Activated CD4-positive, alpha-beta memory T cell treated with anti-CD3 and anti-CD28 coated beads, Interleukin-2, amount 10 ng/mL, durations not matched to agents 7 days and 5 days (primary cell): Measurements from ENCODE around the gene SPCS1. TPM values are rescaled to one million over a fixed set of nuclear protein-coding genes. Genes with fewer than 3 reads are reported as not detected.
"Not testable (repeated sequence)": the region's sequence is repeated elsewhere in the genome, so short reads cannot be mapped to it uniquely, and the experiment has no call there.

Experiments used
- CTCF ChIA-PET: fragments of 350-600 bp; sonication (Branson Sonifier 250); formaldehyde crosslinking; loops from one replicate; lab custom pipeline; 2021; ENCODE audit warnings: antibody characterized with exemption, inconsistent platforms; lab: Charles Lee
- POLR2A ChIA-PET: fragments of 350-600 bp; sonication (Branson Sonifier 250); formaldehyde crosslinking; loops from one replicate; lab custom pipeline; 2021; ENCODE audit warnings: antibody characterized with exemption; lab: Charles Lee
- DNase-seq: peaks from one replicate; pipeline ENCODE4 v3.0.0-alpha.2; 2020
- H3K27ac Mint-ChIP-seq: one replicate; pipeline ENCODE4 v1.8.0; 2021; ENCODE audit warnings: mild to moderate bottlenecking, mixed read lengths
- H3K27me3 Mint-ChIP-seq: one replicate; pipeline ENCODE4 v1.8.0; 2021; ENCODE audit warnings: mixed read lengths
- H3K36me3 Mint-ChIP-seq: one replicate; pipeline ENCODE4 v1.8.0; 2021; ENCODE audit warnings: low read depth, mixed read lengths
- H3K4me1 Mint-ChIP-seq: one replicate; pipeline ENCODE4 v1.8.0; 2021; ENCODE audit warnings: mixed read lengths
- H3K4me3 Mint-ChIP-seq: one replicate; pipeline ENCODE4 v1.8.0; 2021; ENCODE audit warnings: mild to moderate bottlenecking, mixed read lengths
- H3K9me3 Mint-ChIP-seq: one replicate; pipeline ENCODE4 v1.8.0; 2021; ENCODE audit warnings: mixed read lengths
- total RNA-seq, 2 experiments: library from RNA; stranded (reverse); gene quantifications; one replicate each; pipeline ENCODE4 v1.2.3, GENCODE V29; 2021

Gene SPCS1
- 100 to 1,000 TPM; 107 to 108 TPM for total RNA-seq

DNA sequence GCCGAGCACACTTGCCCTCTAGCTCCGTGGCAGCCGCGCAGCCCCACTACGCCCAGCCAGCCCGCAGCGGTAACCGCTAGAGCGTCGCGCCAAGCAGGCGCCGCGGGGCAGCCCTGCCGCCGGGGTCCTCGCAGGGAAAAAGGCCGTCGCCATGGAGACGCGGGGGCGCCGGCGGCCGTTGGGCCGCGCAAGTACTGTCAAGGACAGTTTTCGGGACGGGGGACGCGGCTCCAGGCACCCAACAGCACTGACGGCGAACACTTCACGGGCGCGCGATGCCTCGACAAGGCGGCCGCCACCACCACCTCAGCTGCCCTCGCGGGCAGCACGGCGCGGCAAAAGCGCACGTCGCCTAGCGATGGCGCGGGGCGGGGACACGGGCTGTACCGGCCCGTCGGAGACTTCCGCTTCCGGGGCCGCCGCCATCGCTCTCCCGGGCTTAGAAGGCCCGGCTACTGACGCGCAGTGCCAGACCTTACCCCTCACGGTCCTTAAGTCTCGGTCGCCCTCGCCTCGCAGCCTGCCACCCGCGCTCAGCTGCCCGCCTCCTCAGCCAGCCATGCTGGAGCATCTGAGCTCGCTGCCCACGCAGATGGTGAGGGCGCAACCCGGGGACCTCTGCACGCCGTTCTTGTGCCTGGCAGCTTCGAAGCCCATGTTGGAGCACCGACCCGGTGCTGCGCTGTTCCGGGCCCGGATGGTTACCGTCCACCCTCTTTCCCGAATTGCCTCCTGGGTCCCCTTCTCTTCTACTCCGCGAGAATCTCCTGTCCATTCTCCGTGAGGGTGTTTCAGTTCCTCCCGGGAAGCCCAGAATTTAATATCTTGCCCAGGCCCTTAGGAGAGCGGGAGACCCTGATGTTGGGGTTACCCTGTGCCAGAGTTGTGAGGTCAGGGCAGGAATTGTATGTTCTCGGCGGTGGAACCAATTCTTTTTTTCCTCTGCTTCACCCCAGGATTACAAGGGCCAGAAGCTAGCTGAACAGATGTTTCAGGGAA lies at the start of gene SPCS1, which contains the start of gene GLT8D1:
Gene SPCS1 (plus strand): TSS at position 419 of the 999 bp plus-strand sequence. CDS start 141 bp downstream, at position 560.
Gene GLT8D1 (minus strand): TSS at position 104 of the 999 bp plus-strand sequence. CDS start 5,331 bp downstream, outside the sequence.
- ChIA-PET POLR2A (interaction anchor here (0.7 to 6.5 kb wide), 12 partner anchors 9 to 1060 kb away, joined by 3 to 78 read pairs (median 5); partner anchors contain the start of genes GNL3, PBRM1 and SFMBT1), CTCF (interaction anchor here (0.7 to 1.4 kb wide), 4 partner anchors 19 to 229 kb away, joined by 3 to 4 read pairs (median 4); no protein-coding TSS in a partner anchor)
- peak within 1 kb of the TSS; percentile 95 for H3K4me3 Mint-ChIP-seq
- H3K27ac Mint-ChIP-seq: peak within 1 kb of the TSS; percentile 86
- DNase-seq: peak; percentile 86
- peaks cover 26% of the 10 kb centered on the region for H3K36me3 Mint-ChIP-seq
- H3K4me1 Mint-ChIP-seq: peaks cover 39% of the 10 kb centered on the region
- no peaks in the 10 kb centered on the region for H3K27me3 Mint-ChIP-seq
- H3K9me3 Mint-ChIP-seq: no peaks in the 10 kb centered on the region

DNA sequence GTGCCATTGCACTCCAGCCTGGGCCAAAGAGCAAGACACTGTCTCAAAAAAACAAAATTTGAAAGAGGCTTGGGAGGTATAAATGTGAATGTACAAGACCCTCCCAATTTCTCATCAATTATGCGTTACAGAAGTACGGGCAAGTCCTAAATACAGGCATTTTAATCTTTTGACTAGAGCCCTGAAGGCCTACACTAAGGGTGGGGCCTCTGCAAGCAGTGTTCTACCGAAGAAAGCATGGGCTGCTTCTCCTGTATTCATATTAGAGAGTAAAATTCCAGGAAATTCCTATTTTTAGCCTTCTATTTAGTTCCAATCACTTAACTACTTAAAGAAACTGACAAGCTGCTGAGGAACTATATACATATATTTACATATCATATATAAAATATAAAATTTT lies 45.9 kb upstream of the SPCS1 start:
- CTCF ChIA-PET: no interaction called here
- Mint-ChIP-seq H3K4me1 (peaks cover 1% of the 10 kb centered on the region), H3K36me3 (peaks cover 62% of the 10 kb centered on the region), H3K9me3 (no peaks in the 10 kb centered on the region), H3K27me3 (no peaks in the 10 kb centered on the region), H3K4me3 (no peak overlapping the region), H3K27ac (no peak overlapping the region)
- POLR2A ChIA-PET: no interaction called here
- no peak for DNase-seq

DNA sequence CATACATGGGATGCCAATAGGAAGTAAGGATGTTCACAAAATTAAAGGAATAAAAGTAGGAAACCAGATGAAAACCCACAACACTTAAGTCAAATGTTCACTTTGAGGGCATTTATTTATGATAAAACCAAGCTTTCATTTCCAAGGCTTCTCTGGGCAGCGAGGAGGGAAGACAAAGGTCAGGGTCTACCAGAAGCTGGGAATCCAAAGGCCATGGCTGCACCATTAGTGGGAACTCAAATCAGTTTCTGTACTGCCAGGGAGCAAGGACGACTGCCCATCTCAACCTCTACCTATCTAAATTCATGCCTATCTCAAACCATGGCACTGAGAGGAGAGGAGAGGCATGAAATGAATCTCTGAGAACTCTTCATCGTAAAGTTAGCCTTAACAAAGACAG lies 42.8 kb upstream of the SPCS1 start:
- Mint-ChIP-seq H3K27ac (no peak overlapping the region), H3K4me1 (no peaks in the 10 kb centered on the region), H3K9me3 (no peaks in the 10 kb centered on the region), H3K36me3 (peaks cover 60% of the 10 kb centered on the region), H3K27me3 (no peaks in the 10 kb centered on the region), H3K4me3 (no peak overlapping the region)
- POLR2A ChIA-PET: no interaction called here
- DNase-seq: no peak
- CTCF ChIA-PET: interaction anchor here (0.6 kb wide), 1 partner anchor 68 kb away, joined by 4 read pairs; no protein-coding TSS in a partner anchor

DNA sequence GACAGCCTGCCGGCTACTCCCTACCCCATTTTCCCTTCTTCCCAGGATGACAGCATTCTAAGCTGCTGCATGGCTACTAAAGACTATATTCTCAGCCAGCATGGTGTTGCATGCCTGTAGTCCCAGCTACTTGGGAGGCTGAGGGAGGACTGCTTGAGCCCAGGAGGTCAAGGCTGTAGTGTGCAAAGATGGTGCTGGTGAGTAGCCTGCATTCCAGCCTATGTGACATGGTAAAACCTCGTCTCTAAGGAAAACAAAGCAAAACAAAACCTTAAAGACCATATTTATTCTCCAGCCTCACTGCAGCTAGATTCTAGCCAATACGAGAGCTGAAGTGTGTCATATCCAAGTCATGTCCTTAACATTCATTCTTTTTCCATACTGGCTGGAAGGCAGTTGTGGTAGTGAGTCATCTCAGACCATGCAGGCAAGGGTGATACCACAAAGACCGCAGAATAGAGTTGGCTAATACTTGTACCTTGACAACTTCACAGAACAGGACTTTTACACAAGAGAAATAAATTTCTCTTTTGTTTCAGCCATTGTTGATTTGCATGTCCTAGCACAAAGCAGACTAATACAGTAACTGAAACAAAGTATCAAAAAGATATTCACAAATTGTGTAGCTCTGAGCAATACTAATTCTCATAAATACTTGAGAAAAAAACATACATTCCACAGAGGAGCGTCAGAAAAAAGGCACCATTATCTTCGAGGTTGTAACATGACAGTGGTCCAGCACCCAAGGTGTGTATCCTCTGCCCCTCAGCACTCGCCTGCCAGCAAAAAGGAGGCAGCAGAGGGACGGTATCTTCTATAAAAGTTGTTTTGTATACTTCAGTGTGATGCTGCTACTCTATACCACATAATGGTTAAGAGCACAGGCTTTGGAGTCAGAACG lies 35.0 kb upstream of the SPCS1 start:
- Mint-ChIP-seq H3K4me1 (peaks cover 30% of the 10 kb centered on the region), H3K9me3 (no peaks in the 10 kb centered on the region), H3K4me3 (peak overlapping the region; percentile 43), H3K27me3 (no peaks in the 10 kb centered on the region), H3K36me3 (peaks cover 61% of the 10 kb centered on the region), H3K27ac (peak overlapping the region; percentile 86)
- DNase-seq: peak; percentile 71
- POLR2A ChIA-PET: interaction anchor here (0.6 to 2.3 kb wide), 3 partner anchors 11 to 16 kb away, joined by 3 to 12 read pairs (median 4); partner anchors contain the start of gene PBRM1
- CTCF ChIA-PET: interaction anchor here (0.9 to 1.0 kb wide), 2 partner anchors 13 to 34 kb away, joined by 3 to 5 read pairs; no protein-coding TSS in a partner anchor

DNA sequence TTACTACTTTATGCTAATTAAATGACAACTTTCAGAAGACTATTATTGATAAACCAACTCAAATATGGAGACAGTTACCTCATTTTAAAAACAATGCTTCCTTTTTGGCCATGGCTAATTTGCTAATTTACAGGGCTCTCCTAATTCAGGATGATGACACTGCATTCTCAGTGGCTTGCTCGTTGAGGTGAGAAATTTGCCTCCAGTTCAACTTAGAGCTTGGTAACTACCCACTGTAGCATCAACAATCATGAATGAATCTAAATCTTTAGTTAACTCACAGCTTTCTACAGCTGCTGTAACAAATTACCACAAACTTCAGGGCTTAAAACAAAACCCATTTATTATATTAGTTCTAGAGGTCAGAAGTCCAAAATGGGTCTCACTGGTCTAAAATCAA lies 34.2 kb upstream of the SPCS1 start:
- H3K27me3 Mint-ChIP-seq: no peaks in the 10 kb centered on the region
- peaks cover 31% of the 10 kb centered on the region for H3K4me1 Mint-ChIP-seq
- peak overlapping the region; percentile 86 for H3K27ac Mint-ChIP-seq
- no peak for DNase-seq
- H3K4me3 Mint-ChIP-seq: no peak overlapping the region
- no peaks in the 10 kb centered on the region for H3K9me3 Mint-ChIP-seq
- CTCF ChIA-PET: interaction anchor here (0.9 to 1.0 kb wide), 2 partner anchors 13 to 35 kb away, joined by 3 to 5 read pairs; no protein-coding TSS in a partner anchor
- POLR2A ChIA-PET: interaction anchor here (1.3 to 2.3 kb wide), 2 partner anchors 13 to 15 kb away, joined by 4 to 12 read pairs; partner anchors contain the start of gene PBRM1
- H3K36me3 Mint-ChIP-seq: peaks cover 64% of the 10 kb centered on the region

DNA sequence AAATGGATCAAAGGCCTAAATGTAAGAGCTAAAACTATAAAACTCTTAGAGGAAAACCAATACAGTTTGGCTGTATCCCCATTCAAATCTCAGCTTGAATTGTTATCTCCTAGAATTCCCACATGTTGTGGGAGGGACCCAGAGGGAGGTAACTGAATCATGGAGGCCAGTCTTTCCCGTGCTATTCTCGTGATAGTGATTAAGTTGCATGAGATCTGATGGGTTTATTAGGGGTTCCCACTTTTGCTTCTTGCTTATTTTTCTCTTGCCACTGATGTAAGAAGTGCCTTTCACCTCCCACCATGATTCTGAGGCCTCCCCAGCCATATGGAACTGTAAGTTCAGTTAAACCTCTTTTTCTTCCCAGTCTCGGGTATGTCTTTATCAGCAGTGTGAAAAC lies 29.7 kb upstream of the SPCS1 start:
- CTCF ChIA-PET, DNase-seq, H3K27ac Mint-ChIP-seq, POLR2A ChIA-PET, H3K27me3 Mint-ChIP-seq, H3K9me3 Mint-ChIP-seq, H3K4me3 Mint-ChIP-seq: not testable (repeated sequence)
- Mint-ChIP-seq H3K36me3 (peaks cover 70% of the 10 kb centered on the region), H3K4me1 (peaks cover 40% of the 10 kb centered on the region)

DNA sequence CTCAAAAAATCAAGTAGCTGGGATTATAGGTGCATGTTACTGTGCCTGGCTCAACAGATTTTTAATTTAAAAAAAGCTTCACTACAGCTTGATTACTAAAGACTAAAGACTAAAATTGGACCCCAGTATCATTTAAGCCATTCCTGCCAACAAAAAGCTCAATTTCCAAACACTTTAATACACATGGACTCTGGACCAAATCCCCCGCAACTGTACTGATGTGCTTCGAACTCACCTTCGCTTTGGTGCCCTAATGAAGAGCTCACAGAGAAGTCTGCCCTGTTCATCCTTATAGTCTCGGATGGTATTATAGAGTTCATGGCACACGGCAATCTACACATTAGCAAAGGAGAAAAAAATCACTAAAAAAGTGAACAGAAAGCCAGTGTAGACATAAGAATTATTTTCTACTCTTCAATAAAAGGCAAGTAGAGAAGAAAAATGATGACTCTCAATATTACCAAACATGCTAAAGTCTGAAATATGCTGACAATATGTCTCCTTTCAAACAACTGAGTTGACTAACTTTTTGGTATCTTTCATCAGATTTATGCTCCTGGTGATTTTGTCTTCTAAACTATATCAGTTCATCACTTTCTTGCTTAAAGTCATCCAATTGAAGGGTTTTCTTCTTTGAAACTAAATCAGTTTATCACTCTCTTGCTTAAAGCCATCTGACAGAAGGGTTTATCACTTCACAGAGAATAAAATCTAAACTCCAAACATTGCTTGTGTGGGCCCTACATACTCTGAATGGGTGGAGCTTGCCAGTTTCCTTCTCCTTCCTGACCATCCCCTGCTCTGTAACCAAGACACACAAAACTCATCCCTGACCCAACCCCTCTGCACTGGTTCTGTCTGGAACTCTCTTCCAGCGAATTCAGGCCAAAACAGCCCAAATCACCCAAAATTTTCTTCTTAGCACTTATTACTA lies 27.4 kb upstream of the SPCS1 start:
- no peaks in the 10 kb centered on the region for H3K9me3 Mint-ChIP-seq
- H3K4me1 Mint-ChIP-seq: peaks cover 46% of the 10 kb centered on the region
- peak overlapping the region; percentile 38 for H3K27ac Mint-ChIP-seq
- no peak overlapping the region for H3K4me3 Mint-ChIP-seq
- no peaks in the 10 kb centered on the region for H3K27me3 Mint-ChIP-seq
- H3K36me3 Mint-ChIP-seq: peaks cover 63% of the 10 kb centered on the region
- ChIA-PET POLR2A (interaction anchor here (0.9 to 1.5 kb wide), 5 partner anchors 9 to 141 kb away, joined by 3 to 5 read pairs (median 3); no protein-coding TSS in a partner anchor), CTCF (interaction anchor here (0.5 to 1.0 kb wide), 2 partner anchors 27 to 251 kb away, joined by 3 read pairs; no protein-coding TSS in a partner anchor)
- no peak for DNase-seq

DNA sequence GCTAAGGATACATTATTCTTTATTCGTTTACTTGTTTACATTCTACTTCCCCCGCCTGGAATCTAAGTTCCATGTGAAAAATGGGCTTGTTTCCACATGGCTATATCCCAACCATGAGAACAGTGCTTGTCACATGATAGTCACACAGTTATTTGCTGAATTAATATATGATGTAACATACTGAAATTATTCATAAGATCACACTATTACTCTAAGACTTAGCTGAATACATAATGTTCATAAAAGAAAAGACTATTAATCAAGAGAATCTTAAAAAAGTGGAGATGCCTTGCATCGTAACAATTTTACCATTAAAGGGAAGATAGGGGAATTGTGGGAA lies 26.7 kb upstream of the SPCS1 start:
- Mint-ChIP-seq H3K27ac (no peak overlapping the region), H3K4me1 (peaks cover 52% of the 10 kb centered on the region), H3K36me3 (peaks cover 62% of the 10 kb centered on the region), H3K27me3 (no peaks in the 10 kb centered on the region), H3K9me3 (no peaks in the 10 kb centered on the region), H3K4me3 (no peak overlapping the region)
- DNase-seq: no peak
- ChIA-PET CTCF (interaction anchor here (0.6 kb wide), 1 partner anchor 13 kb away, joined by 3 read pairs; no protein-coding TSS in a partner anchor), POLR2A (interaction anchor here (1.5 kb wide), 1 partner anchor 25 kb away, joined by 5 read pairs; no protein-coding TSS in a partner anchor)

DNA sequence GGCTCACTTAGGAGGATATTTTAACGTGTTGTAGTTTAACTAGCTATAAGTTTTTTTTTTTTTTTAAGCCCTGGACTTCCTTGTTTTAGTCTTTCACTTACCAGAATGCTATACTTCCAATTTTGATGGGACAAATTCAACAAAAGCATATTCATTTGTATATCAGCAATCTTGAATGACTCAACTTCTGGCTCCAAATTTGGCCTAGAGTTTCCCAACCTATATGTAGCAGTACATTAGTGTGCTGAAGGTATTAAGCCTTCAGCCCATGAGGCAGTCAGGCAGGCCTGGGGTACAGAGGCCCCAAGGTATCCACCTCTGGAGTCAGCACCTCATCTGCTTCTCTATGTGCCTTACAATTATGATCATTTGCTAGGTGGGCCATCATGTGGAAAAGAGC lies 26.1 kb upstream of the SPCS1 start:
- peaks cover 59% of the 10 kb centered on the region for H3K4me1 Mint-ChIP-seq
- no peaks in the 10 kb centered on the region for H3K27me3 Mint-ChIP-seq
- no peaks in the 10 kb centered on the region for H3K9me3 Mint-ChIP-seq
- ChIA-PET POLR2A (no interaction called here), CTCF (interaction anchor here (0.6 kb wide), 1 partner anchor 13 kb away, joined by 3 read pairs; no protein-coding TSS in a partner anchor)
- DNase-seq: no peak
- H3K36me3 Mint-ChIP-seq: peaks cover 64% of the 10 kb centered on the region
- H3K27ac Mint-ChIP-seq: no peak overlapping the region
- H3K4me3 Mint-ChIP-seq: no peak overlapping the region

DNA sequence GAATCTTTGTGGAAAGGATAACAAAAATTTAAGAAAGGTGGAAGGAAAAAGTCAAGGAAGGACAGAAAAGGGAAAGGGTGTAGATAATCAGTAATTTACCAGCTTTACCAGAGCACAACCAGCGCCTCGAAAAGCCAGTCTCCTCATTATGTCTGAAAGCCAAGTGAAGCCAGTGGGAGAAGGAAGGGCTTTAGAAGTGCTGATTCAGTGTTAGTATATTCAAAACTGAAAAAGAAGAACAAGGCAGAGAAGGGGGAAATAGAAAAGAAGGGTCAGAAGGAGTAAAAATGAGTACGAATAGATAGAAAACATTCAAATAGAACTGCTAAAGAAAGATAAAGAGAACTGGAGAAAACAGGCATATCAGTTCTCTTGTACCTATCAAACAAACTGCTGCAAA lies 24.3 kb upstream of the SPCS1 start:
- DNase-seq: no peak
- H3K27ac Mint-ChIP-seq: peak overlapping the region; percentile 41
- POLR2A ChIA-PET: interaction anchor here (1.0 kb wide), 1 partner anchor 11 kb away, joined by 3 read pairs; no protein-coding TSS in a partner anchor
- H3K4me1 Mint-ChIP-seq: peaks cover 65% of the 10 kb centered on the region
- no peak overlapping the region for H3K4me3 Mint-ChIP-seq
- peaks cover 62% of the 10 kb centered on the region for H3K36me3 Mint-ChIP-seq
- CTCF ChIA-PET: no interaction called here
- no peaks in the 10 kb centered on the region for H3K9me3 Mint-ChIP-seq
- no peaks in the 10 kb centered on the region for H3K27me3 Mint-ChIP-seq

DNA sequence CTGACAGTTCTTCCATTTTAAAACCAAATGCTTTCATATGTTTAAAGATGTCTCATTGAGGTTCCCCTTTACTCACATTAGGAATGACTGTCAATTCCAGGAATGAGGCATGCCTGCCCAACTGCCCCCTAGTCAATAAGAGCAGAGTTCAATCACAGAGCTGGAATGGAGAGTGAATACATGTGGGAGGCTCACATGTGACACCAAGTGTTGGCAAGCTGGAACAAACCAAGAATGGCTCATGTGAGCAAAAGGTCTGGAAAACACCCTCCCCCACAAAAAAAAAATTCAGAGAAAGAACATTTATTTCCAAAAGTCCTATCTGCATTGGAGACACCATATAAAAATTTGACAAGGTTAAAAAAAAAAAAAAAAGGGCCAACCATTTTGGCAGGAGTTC lies 23.9 kb upstream of the SPCS1 start:
- Mint-ChIP-seq H3K9me3 (no peaks in the 10 kb centered on the region), H3K27me3 (no peaks in the 10 kb centered on the region), H3K4me1 (peaks cover 67% of the 10 kb centered on the region), H3K4me3 (no peak overlapping the region), H3K27ac (peak overlapping the region; percentile 41), H3K36me3 (peaks cover 62% of the 10 kb centered on the region)
- ChIA-PET CTCF (no interaction called here), POLR2A (interaction anchor here (1.0 kb wide), 1 partner anchor 11 kb away, joined by 3 read pairs; no protein-coding TSS in a partner anchor)
- no peak for DNase-seq
